IMR-90 (cell line): Measurements from ENCODE around the gene FN3KRP. TPM values are rescaled to one million over a fixed set of nuclear protein-coding genes. Genes with fewer than 3 reads are reported as not detected.
A peak's percentile ranks its signal among the peaks of the same experiment; 100 is the strongest.

ENCODE experiments used
- ATAC-seq: fragments of 200-7000 bp; cut with Tn5 transposase; 2 replicates; pipeline ENCODE4 v1.9.1; 2020; ENCODE audit warnings: low read depth, mild to moderate bottlenecking, moderate library complexity
- BruUV-seq: library from RNA; stranded (reverse); fragments of 400-500 nt; replicated peaks from 2 replicates; lab custom pipeline; 2021; lab: Mats Ljungman, UMichigan
- CTCF ChIA-PET: fragments of 300-600 bp; formaldehyde crosslinking; extraction: SDS; loops from one replicate; lab custom pipeline; 2021; ENCODE audit warnings: antibody characterized with exemption; lab: Yijun Ruan, JAX
- POLR2A ChIA-PET: fragments of 300-600 bp; sonication (Branson Sonifier 250); formaldehyde crosslinking; loops from one replicate; lab custom pipeline; 2022; ENCODE audit warnings: antibody characterized with exemption; ENCODE audit not compliant: unreplicated experiment; lab: Charles Lee
- DNase-seq: peaks from one replicate; pipeline ENCODE4 v3.0.0; 2013
- H2AFZ ChIP-seq: replicated peaks from 2 replicates; pipeline ENCODE3; 2013; ENCODE audit warnings: low read length, mild to moderate bottlenecking; ENCODE audit not compliant: poor library complexity
- H2AK5ac ChIP-seq: 2 replicates; pipeline ENCODE4 v1.6.1; 2013; ENCODE audit warnings: low read depth, low read length, inconsistent platforms
- H2AK9ac ChIP-seq: replicated peaks from 2 replicates; pipeline ENCODE3; 2013; ENCODE audit warnings: mild to moderate bottlenecking, low read depth, low read length, moderate library complexity; ENCODE audit not compliant: poor library complexity
- H2BK120ac ChIP-seq: 2 replicates; pipeline ENCODE4 v1.6.1; 2013; ENCODE audit warnings: low read depth, low read length, inconsistent platforms
- H2BK15ac ChIP-seq: 3 replicates; pipeline ENCODE4 v1.6.1; 2013; ENCODE audit warnings: low read depth, low read length, inconsistent platforms
- H2BK20ac ChIP-seq: 2 replicates; pipeline ENCODE4 v1.6.1; 2013; ENCODE audit warnings: low read depth, mild to moderate bottlenecking, inconsistent platforms, low read length, moderate library complexity
- H2BK5ac ChIP-seq: 2 replicates; pipeline ENCODE4 v1.6.1; 2013; ENCODE audit warnings: mild to moderate bottlenecking, low read depth, low read length, inconsistent platforms; ENCODE audit not compliant: poor library complexity, severe bottlenecking
- H3K14ac ChIP-seq: replicated peaks from 2 replicates; pipeline ENCODE4 v1.6.1; 2013; ENCODE audit warnings: low read depth, low read length, inconsistent platforms
- H3K18ac ChIP-seq: 2 replicates; pipeline ENCODE4 v1.6.1; 2013; ENCODE audit warnings: low read depth, low read length, control low read depth
- H3K23ac ChIP-seq: 2 replicates; pipeline ENCODE4 v1.6.1; 2013; ENCODE audit warnings: low read depth, low read length, inconsistent platforms
- H3K27ac ChIP-seq: 2 replicates; pipeline ENCODE4 v1.5.1; 2013; ENCODE audit warnings: mild to moderate bottlenecking, control low read depth, low read length; ENCODE audit not compliant: insufficient read depth
- H3K27me3 ChIP-seq: 2 replicates; pipeline ENCODE4 v1.6.1; 2013; ENCODE audit warnings: low read length; ENCODE audit not compliant: control insufficient read depth, insufficient read depth
- H3K36me3 ChIP-seq: 2 replicates; pipeline ENCODE4 v1.6.1; 2013; ENCODE audit warnings: low read length, mixed read lengths; ENCODE audit not compliant: control insufficient read depth, insufficient read depth
- H3K4ac ChIP-seq: 2 replicates; pipeline ENCODE4 v1.6.1; 2013; ENCODE audit warnings: low read depth, low read length, inconsistent platforms
- H3K4me1 ChIP-seq: 2 replicates; pipeline ENCODE4 v1.6.1; 2013; ENCODE audit warnings: low read length, mixed read lengths; ENCODE audit not compliant: control insufficient read depth, insufficient read depth
- H3K4me2 ChIP-seq: 2 replicates; pipeline ENCODE4 v1.6.1; 2013; ENCODE audit warnings: low read depth, mild to moderate bottlenecking, control low read depth, low read length, moderate library complexity
- H3K4me3 ChIP-seq: 2 replicates; pipeline ENCODE4 v1.5.1; 2013; ENCODE audit warnings: low read depth, mild to moderate bottlenecking, control low read depth, low read length, moderate library complexity; ENCODE audit not compliant: insufficient read depth
- H3K56ac ChIP-seq: 2 replicates; pipeline ENCODE4 v1.6.1; 2013; ENCODE audit warnings: low read length, inconsistent platforms; ENCODE audit not compliant: insufficient read depth; ENCODE audit errors: extremely low read depth
- H3K79me1 ChIP-seq, 2 experiments: 2 replicates each; pipeline ENCODE4 v1.6.1; 2013; ENCODE audit warnings: low read length in 2 of 2, inconsistent platforms in 1 of 2, low read depth in 1 of 2
- H3K9ac ChIP-seq: 2 replicates; pipeline ENCODE4 v1.6.1; 2013; ENCODE audit warnings: low read depth, low read length, control low read depth
- H3K9me1 ChIP-seq: 2 replicates; pipeline ENCODE4 v1.6.1; 2013; ENCODE audit warnings: low read length, inconsistent platforms; ENCODE audit not compliant: insufficient read depth
- H3K9me3 ChIP-seq: 2 replicates; pipeline ENCODE4 v1.6.1; 2013; ENCODE audit warnings: low read length; ENCODE audit not compliant: control insufficient read depth, insufficient read depth
- H4K20me1 ChIP-seq: 2 replicates; pipeline ENCODE4 v1.6.1; 2013; ENCODE audit warnings: low read length, inconsistent platforms; ENCODE audit not compliant: insufficient read depth
- H4K5ac ChIP-seq: 2 replicates; pipeline ENCODE4 v1.6.1; 2013; ENCODE audit warnings: mild to moderate bottlenecking, low read depth, low read length, control low read depth
- H4K8ac ChIP-seq, 2 experiments: 2 replicates each; pipeline ENCODE4 v1.6.1; 2013; ENCODE audit warnings: low read depth in 2 of 2, low read length in 2 of 2, control low read depth in 1 of 2, inconsistent platforms in 1 of 2
- H4K91ac ChIP-seq: 2 replicates; pipeline ENCODE4 v1.6.1; 2013; ENCODE audit warnings: low read depth, low read length, inconsistent platforms; ENCODE audit not compliant: insufficient read depth
- CTCF ChIP-seq: conservative IDR thresholded peaks from 2 replicates; pipeline ENCODE4 v1.5.1; 2012; ENCODE audit warnings: mild to moderate bottlenecking, low read depth, low read length, improper control_type of control experiment
- MAZ ChIP-seq: IDR thresholded peaks from 2 replicates; pipeline ENCODE4 v1.6.1; 2012; ENCODE audit warnings: low read depth, mild to moderate bottlenecking, low read length, improper control_type of control experiment, moderate library complexity, borderline replicate concordance
- RAD21 ChIP-seq: IDR thresholded peaks from 2 replicates; pipeline ENCODE4 v1.6.1; 2012; ENCODE audit warnings: low read length, improper control_type of control experiment
- SMC3 ChIP-seq: fragments of 150-350 bp; IDR thresholded peaks from 2 replicates; pipeline ENCODE4 v1.6.1; 2016; ENCODE audit warnings: low read depth, mild to moderate bottlenecking, antibody characterized with exemption, low read length, moderate library complexity
- WGBS, 2 experiments: methylation state at CpG; one replicate each; pipeline versions ENCODE4 v1.1.5 to v1.1.7; 2013; ENCODE audit warnings: missing lambda C conversion rate in 2 of 2; ENCODE audit not compliant: insufficient read length in 1 of 2; ENCODE audit errors: extremely low coverage in 2 of 2; 5-methylcytosine and 5-hydroxymethylcytosine counted together
- dilution Hi-C: fragments of 300-500 bp; cut with HindIII; formaldehyde crosslinking; loops from one replicate; pipeline ENCODE4 v1.14.3; 2018; ENCODE audit warnings: low sequenced_read_pairs; ENCODE audit not compliant: unreplicated experiment
- in situ Hi-C: fragments of 300-500 bp; cut with MboI; formaldehyde crosslinking; loops from 3 replicates; pipeline ENCODE4 v1.14.3; 2019; ENCODE audit warnings: low sequenced_read_pairs, inconsistent platforms, mixed read lengths
- intact Hi-C: fragments of 100-400 bp; cut with micrococcal nuclease; formaldehyde crosslinking; loops from 2 replicates; pipeline ENCODE4 v1.10.0; 2022
- polyA plus RNA-seq, 3 experiments: library from polyadenylated mRNA; depleted of rRNA; stranded (reverse); fragments of >200 nt; gene quantifications; 2 replicates each; pipeline ENCODE4 v1.2.3, GENCODE V29; 2012; ENCODE audit warnings: low replicate concordance in 1 of 3
- total RNA-seq: library from RNA; depleted of rRNA; stranded (reverse); fragments of >200 nt; gene quantifications from 2 replicates; pipeline ENCODE4 v1.2.3, GENCODE V29; 2012

The FN3KRP gene
- total and polyA plus RNA-seq, 2 of the 4 experiments (the other 2 are of a cell fraction), result 18.6 to 20.3 TPM

GRCh38 chr17:82767041-82767754, 50.7 kb downstream of the FN3KRP start:
- Histone ChIP-seq H3K4ac (no peak overlapping the region), H3K14ac (no peak overlapping the region), H3K23ac (no peak overlapping the region), H3K4me2 (no peak overlapping the region), H3K4me1 (peaks cover 1% of the 10 kb centered on the region), H2AFZ (peak overlapping the region; percentile 33), H4K91ac (no peak overlapping the region), H3K27me3 (no peaks in the 10 kb centered on the region), H3K36me3 (peaks cover 25% of the 10 kb centered on the region), H2BK5ac (no peak overlapping the region), H2AK5ac (no peak overlapping the region), H2BK120ac (no peak overlapping the region), H3K56ac (no peak overlapping the region), H4K5ac (no peak overlapping the region), H3K79me1 (peaks cover 10 to 12% of the 10 kb centered on the region in 2 experiments; a peak in 3 of 4 replicates), H3K9me3 (no peaks in the 10 kb centered on the region), H3K9me1 (peaks cover 4% of the 10 kb centered on the region; the same call in 1 of the 2 replicates), H4K20me1 (peaks cover 10% of the 10 kb centered on the region), H4K8ac (no peak overlapping the region), H2AK9ac (peak overlapping the region; percentile 72), H3K9ac (no peak overlapping the region), H3K18ac (no peak overlapping the region), H2BK15ac (no peak overlapping the region), H3K4me3 (no peak overlapping the region), H2BK20ac (no peak overlapping the region), H3K27ac (no peak overlapping the region)
- ChIA-PET POLR2A (no interaction called here), CTCF (interaction anchor here (1.4 kb wide), 1 partner anchor 12 kb away, joined by 4 read pairs; no protein-coding TSS in a partner anchor)
- intact Hi-C loops (loop anchor here (2.0 kb wide), 1 partner anchor 98 kb away; no protein-coding TSS in a partner anchor), in situ Hi-C loops (no loop called here), dilution Hi-C loops (no loop called here)
- peak; percentile 38 for DNase-seq
- TF ChIP-seq MAZ (no peak), RAD21 (peak; percentile 75), CTCF (peak; percentile 62), SMC3 (peak; percentile 57)
- 97% methylated on average over 7 of the region's 24 CpGs; no CpG with 5 or more reads in 1 of the 2 experiments for WGBS, 2 experiments
- peak; percentile 56; the same call in 1 of the 2 replicates for ATAC-seq
- BruUV-seq, result no TSS peak
